HEK293 (cell line): Measurements from ENCODE around the gene SNTB2.
"Not testable (repeated sequence)": the region's sequence is repeated elsewhere in the genome, so short reads cannot be mapped to it uniquely, and the experiment has no call there.

Experiments used
- PBX3 ChIP-seq: sonication (generic); formaldehyde crosslinking; IDR thresholded peaks from 2 replicates; pipeline ENCODE4 v1.8.1; 2022; ENCODE audit warnings: mild to moderate bottlenecking, moderate library complexity, missing genetic modification reagents
- ZNF274 ChIP-seq, 2 experiments: fragments of 200-500 bp in 1 of 2; fragments of 450-650 bp in 1 of 2; sonication (Bioruptor generic) in 1 of 2; formaldehyde crosslinking in 1 of 2; IDR thresholded peaks; 2 replicates each; pipeline versions ENCODE4 v1.5.1 to v1.6.1; 2014 to 2016; ENCODE audit warnings: borderline replicate concordance in 1 of 2, inconsistent platforms in 1 of 2, low read length in 1 of 2, missing biosample characterization in 1 of 2, missing genetic modification characterization in 1 of 2

- not testable (repeated sequence) for TF ChIP-seq ZNF274 (IDR thresholded peaks at IDR 0.05; ENCODE audit: low read length); ZNF274 (tag by site-specific recombination; IDR thresholded peaks at IDR 0.05; ENCODE audit: borderline replicate concordance); PBX3 (CRISPR knock-in tag)
These were observed 109.8 kb downstream of the SNTB2 start for GRCh38 chr16:69296771-69297170.
